Endothelial cell of umbilical vein (primary cell): Measurements from ENCODE around the gene BACH2.

ENCODE experiments used
- CTCF ChIP-seq, 2 donors: IDR thresholded peaks; 1 replicate in 1 of 2; 2 replicates in 1 of 2; pipeline ENCODE4 v1.5.1; 2011; ENCODE audit warnings: low read length in 2 of 2, mild to moderate bottlenecking in 2 of 2, moderate library complexity in 2 of 2, control low read depth in 1 of 2, inconsistent platforms in 1 of 2, low read depth in 1 of 2; ENCODE audit not compliant: insufficient read depth in 1 of 2; ENCODE audit errors: extremely low read depth in 1 of 2
- FOS ChIP-seq: IDR thresholded peaks from 2 replicates; pipeline ENCODE4 v1.6.1; 2011; ENCODE audit warnings: mild to moderate bottlenecking, low read length, moderate library complexity, borderline replicate concordance; ENCODE audit not compliant: insufficient read depth
- MYC ChIP-seq: IDR thresholded peaks from one replicate; pipeline ENCODE4 v1.6.1; 2011; ENCODE audit warnings: mild to moderate bottlenecking, low read depth, low read length
- POLR2A ChIP-seq: IDR thresholded peaks from 2 replicates; pipeline ENCODE4 v1.6.1; 2012; ENCODE audit warnings: low read depth, mild to moderate bottlenecking, control low read depth, low read length
- POLR2AphosphoS5 ChIP-seq: IDR thresholded peaks from 2 replicates; pipeline ENCODE4 v1.6.1; 2012; ENCODE audit warnings: low read depth, mild to moderate bottlenecking, control low read depth, low read length, moderate library complexity; ENCODE audit not compliant: insufficient read depth
- TF ChIP-seq, protein P1 (sequence below): IDR thresholded peaks from 2 replicates; pipeline ENCODE4 v1.6.1; 2011; ENCODE audit not compliant: insufficient read depth, insufficient read length

DNA sequence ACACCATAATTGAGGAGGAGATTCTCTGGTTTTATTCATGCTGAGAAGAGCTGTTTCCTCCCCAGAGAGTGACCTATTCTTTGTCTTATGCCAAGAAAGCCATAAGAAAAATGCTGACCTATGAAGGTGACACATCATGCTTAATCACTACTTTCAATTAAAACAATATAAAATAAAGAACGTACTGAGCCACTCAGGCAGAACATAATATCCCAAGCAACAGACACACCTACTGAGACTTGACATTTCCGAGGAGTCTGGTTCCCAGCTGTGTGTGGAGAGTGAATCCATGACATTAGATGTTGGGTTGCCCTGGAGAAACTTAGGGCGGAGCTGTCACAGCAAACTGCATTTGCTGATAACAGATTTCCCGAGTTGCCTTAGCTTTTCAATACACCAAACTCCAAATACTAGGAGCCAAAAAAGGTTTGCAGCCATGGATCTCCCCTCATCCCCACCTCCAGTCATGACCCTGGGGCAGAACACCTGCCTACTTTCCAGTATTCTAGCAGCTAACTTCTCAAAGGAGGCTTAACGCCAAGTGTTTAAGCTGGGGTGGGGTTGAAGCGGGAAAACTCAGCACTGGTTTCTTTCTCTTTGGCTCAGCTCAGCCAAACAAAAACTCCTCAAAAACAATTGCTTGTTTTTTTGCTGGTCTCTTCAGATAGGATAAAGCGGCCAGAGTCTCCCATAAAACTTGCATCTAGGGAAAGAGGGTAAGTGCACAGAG, 92.2 kb downstream of the BACH2 start:
- no peak for TF ChIP-seq CTCF (IDR thresholded peaks at IDR 0.05; ENCODE audit: extremely low read depth in 1 of 2, insufficient read depth in 1 of 2, low read depth in 1 of 2, low read length in 2 of 2)
- no peak for TF ChIP-seq FOS
- TF ChIP-seq, protein P1, sequence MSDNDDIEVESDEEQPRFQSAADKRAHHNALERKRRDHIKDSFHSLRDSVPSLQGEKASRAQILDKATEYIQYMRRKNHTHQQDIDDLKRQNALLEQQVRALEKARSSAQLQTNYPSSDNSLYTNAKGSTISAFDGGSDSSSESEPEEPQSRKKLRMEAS: no peak
- TF ChIP-seq POLR2A: no peak
- TF ChIP-seq MYC: no peak
- no peak for TF ChIP-seq POLR2AphosphoS5
